Upper lobe of left lung (tissue), 6 donors: Measurements from ENCODE around the gene ZDHHC14. TPM values are rescaled to one million over a fixed set of nuclear protein-coding genes. Genes with fewer than 3 reads are reported as not detected.

Experiments
- ATAC-seq, 2 donors: fragments of 200-7000 bp; cut with Tn5 transposase; one replicate each; pipeline ENCODE4 v1.9.1; 2022; ENCODE audit warnings: mild to moderate bottlenecking in 2 of 2, moderate library complexity in 2 of 2; ENCODE audit not compliant: low FRiP score in 2 of 2
- DNase-seq, 2 donors: peaks; one replicate each; pipeline ENCODE4 v3.0.0-alpha.2; 2019 to 2020
- H3K27ac ChIP-seq, 4 donors: fragments of 200-600 bp; sonication (generic); one replicate each; pipeline ENCODE4 v1.5.1; 2016 to 2019
- H3K27me3 ChIP-seq, 4 donors: fragments of 200-600 bp; sonication (generic); one replicate each; pipeline ENCODE4 v1.5.1; 2017 to 2019
- H3K36me3 ChIP-seq, 4 donors: fragments of 200-600 bp; sonication (generic); one replicate each; pipeline ENCODE4 v1.5.1; 2016 to 2019
- H3K4me1 ChIP-seq, 4 donors: fragments of 200-600 bp; sonication (generic); one replicate each; pipeline ENCODE4 v1.5.1; 2018 to 2019
- H3K4me3 ChIP-seq, 4 donors: fragments of 200-600 bp; sonication (generic); one replicate each; pipeline ENCODE4 v1.5.1; 2017 to 2019; ENCODE audit warnings: mild to moderate bottlenecking in 2 of 4, moderate library complexity in 1 of 4
- H3K9me3 ChIP-seq, 4 donors: fragments of 200-600 bp; sonication (generic); one replicate each; pipeline ENCODE4 v1.5.1; 2018 to 2019
- EP300 ChIP-seq, 4 donors: sonication (generic); formaldehyde crosslinking; IDR thresholded peaks; one replicate each; pipeline ENCODE4 v1.5.1; 2017; ENCODE audit warnings: antibody characterized with exemption in 4 of 4, control low read depth in 2 of 4
- POLR2A ChIP-seq, 4 donors: fragments of 450-650 bp; IDR thresholded peaks; one replicate each; pipeline ENCODE4 v1.5.1; 2016 to 2017; ENCODE audit warnings: antibody characterized with exemption in 4 of 4, mild to moderate bottlenecking in 2 of 4
- POLR2AphosphoS5 ChIP-seq, 2 donors: sonication (generic); formaldehyde crosslinking; IDR thresholded peaks; one replicate each; pipeline ENCODE4 v1.5.1; 2017; ENCODE audit warnings: antibody characterized with exemption in 2 of 2
- WGBS, 2 donors: methylation state at CpG; one replicate each; pipeline ENCODE4 v1.1.5; 2017 to 2018; 5-methylcytosine and 5-hydroxymethylcytosine counted together
- total RNA-seq, 6 donors: library from RNA; depleted of rRNA in 4 of 6; stranded (reverse); fragments of >200 nt in 4 of 6; gene quantifications; one replicate each; pipeline versions ENCODE4 v1.1.0 to v1.2.1, GENCODE V29; 2016 to 2021
- TF ChIP-seq, protein P1 (sequence below), 6 experiments: fragments of 450-650 bp in 4 of 6; fragments of 200-600 bp in 2 of 6; sonication (generic) in 2 of 6; IDR thresholded peaks; one replicate each; pipeline ENCODE4 v1.5.1; 2016 to 2019; ENCODE audit warnings: antibody characterized with exemption in 6 of 6
- donor health status: DM: no; HTN: no; CAD: no; lungs with moderate emphysema.
- donor health status: DM: no; HTN: yes; CAD: no; lungs with severe emphysema.

ZDHHC14 gene
- total RNA-seq, 6 donors from 2014 or later: 5.3 to 16.5 (median 9.4) TPM

DNA sequence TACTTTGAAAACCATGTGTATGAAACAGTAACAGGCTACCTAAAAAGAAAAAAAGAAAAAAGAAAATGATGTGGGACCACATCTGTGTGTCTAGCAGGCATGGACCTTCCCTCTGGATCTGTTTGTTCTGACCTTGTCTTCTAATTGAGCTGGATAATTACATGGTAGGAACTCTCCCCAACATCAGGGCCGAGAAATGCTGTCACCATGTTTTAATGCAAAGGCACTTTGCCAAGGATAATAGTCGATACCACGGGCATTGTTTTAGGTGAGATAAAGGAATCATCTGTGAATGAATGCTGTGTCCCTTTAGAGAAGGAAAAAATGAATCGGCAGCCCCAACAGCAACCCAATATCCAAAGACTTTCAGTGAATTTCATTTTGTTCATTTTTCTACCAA lies 149.1 kb downstream of the ZDHHC14 start:
- no peak for TF ChIP-seq POLR2AphosphoS5 (IDR thresholded peaks at IDR 0.05)
- Histone ChIP-seq H3K9me3 (no peaks in the 10 kb centered on the region), H3K36me3 (no peaks in the 10 kb centered on the region), H3K4me1 (peaks cover 12 to 28% (median 23%) of the 10 kb centered on the region in 4 donors), H3K27ac (no peak overlapping the region), H3K27me3 (no peaks in the 10 kb centered on the region), H3K4me3 (no peak overlapping the region)
- 66 to 82% methylated on average over 4 of the region's 4 CpGs for WGBS, 2 donors
- no peak for ATAC-seq
- DNase-seq: no peak

DNA sequence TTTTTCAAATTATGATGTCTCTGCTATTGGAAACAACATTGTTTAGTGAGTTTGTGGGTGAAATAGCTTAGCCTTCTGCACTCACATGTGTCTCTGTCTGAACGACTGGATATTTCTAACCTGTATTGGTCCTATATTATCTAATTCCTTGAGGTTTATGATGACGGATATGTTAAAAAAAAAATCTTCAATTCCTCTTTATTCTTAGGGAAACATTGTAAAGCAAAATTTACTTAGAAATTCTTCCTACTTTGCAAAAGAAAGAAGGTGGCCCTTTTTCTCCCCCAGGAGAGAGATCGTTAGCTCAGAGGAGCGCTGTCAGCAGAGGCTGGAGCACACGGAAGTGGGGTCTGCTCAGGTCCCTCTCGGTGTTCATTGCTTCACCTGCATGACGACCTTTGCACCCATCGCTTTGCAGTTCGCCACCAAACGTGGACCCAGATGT lies 149.8 kb downstream of the ZDHHC14 start:
- TF ChIP-seq POLR2A (IDR thresholded peaks at IDR 0.05): no peak
- TF ChIP-seq POLR2AphosphoS5 (IDR thresholded peaks at IDR 0.05): no peak
- no peak for TF ChIP-seq EP300 (IDR thresholded peaks at IDR 0.05)
- TF ChIP-seq, protein P1, sequence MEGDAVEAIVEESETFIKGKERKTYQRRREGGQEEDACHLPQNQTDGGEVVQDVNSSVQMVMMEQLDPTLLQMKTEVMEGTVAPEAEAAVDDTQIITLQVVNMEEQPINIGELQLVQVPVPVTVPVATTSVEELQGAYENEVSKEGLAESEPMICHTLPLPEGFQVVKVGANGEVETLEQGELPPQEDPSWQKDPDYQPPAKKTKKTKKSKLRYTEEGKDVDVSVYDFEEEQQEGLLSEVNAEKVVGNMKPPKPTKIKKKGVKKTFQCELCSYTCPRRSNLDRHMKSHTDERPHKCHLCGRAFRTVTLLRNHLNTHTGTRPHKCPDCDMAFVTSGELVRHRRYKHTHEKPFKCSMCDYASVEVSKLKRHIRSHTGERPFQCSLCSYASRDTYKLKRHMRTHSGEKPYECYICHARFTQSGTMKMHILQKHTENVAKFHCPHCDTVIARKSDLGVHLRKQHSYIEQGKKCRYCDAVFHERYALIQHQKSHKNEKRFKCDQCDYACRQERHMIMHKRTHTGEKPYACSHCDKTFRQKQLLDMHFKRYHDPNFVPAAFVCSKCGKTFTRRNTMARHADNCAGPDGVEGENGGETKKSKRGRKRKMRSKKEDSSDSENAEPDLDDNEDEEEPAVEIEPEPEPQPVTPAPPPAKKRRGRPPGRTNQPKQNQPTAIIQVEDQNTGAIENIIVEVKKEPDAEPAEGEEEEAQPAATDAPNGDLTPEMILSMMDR (IDR thresholded peaks at IDR 0.05): no peak
- Histone ChIP-seq H3K4me1 (peaks cover 18 to 34% (median 29%) of the 10 kb centered on the region in 4 donors), H3K4me3 (no peak overlapping the region), H3K27ac (no peak overlapping the region), H3K27me3 (no peaks in the 10 kb centered on the region), H3K9me3 (no peaks in the 10 kb centered on the region), H3K36me3 (no peaks in the 10 kb centered on the region)
- DNase-seq: no peak
- WGBS, 2 donors: 89 to 91% methylated on average over 10 of the region's 10 CpGs
- no peak for ATAC-seq

DNA sequence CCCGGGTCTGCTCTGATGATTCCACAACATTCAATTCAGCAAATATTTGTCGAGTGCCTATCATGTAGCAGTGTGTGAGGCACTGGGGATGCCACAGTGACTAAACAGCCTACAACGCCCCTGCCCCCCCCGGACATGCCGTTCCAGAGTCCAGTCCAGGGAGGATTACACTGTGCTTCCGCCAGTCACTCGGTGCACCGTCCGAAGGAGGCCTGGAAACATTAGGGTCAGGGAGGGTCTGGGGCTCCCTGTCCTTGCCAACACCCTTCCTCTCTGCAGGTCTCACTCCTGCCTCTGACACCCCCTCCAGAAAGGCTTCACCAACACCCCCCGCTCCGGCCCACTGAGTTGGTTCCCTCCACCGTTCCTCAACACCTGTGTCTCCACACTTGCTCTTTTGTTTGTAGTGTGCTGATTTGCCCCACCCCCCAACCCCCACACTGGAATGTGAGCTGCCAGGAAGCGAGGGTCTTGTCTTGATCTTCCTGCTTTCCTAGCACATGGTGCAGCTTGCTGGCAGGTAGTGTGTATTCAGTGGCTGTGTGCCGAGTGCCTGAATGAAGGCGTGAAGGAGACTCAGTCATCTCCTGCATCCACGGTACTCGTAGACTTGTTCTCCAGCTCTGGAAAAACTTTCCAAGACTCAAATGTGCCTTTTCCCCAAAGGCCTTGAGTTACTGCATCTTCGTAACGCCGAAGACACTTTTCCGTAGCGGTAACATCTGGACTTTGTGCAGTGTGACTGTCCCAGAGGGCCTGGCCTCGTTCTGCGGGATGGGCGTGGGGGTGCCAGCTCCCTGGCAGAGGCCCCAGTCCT lies 150.4 kb downstream of the ZDHHC14 start:
- ATAC-seq (no peak), DNase-seq (no peak)
- no peak for TF ChIP-seq EP300 (IDR thresholded peaks at IDR 0.05)
- TF ChIP-seq POLR2A (IDR thresholded peaks at IDR 0.05): no peak
- TF ChIP-seq POLR2AphosphoS5 (IDR thresholded peaks at IDR 0.05): no peak
- TF ChIP-seq, protein P1 (IDR thresholded peaks at IDR 0.05): no peak
- H3K4me3 ChIP-seq: no peak overlapping the region
- H3K27ac ChIP-seq: no peak overlapping the region
- no peaks in the 10 kb centered on the region for H3K27me3 ChIP-seq
- H3K9me3 ChIP-seq: no peaks in the 10 kb centered on the region
- peaks cover 24 to 41% (median 36%) of the 10 kb centered on the region in 4 donors for H3K4me1 ChIP-seq
- 76 to 79% methylated on average over 24 to 25 of the region's 25 CpGs for WGBS, 2 donors
- H3K36me3 ChIP-seq: no peaks in the 10 kb centered on the region

DNA sequence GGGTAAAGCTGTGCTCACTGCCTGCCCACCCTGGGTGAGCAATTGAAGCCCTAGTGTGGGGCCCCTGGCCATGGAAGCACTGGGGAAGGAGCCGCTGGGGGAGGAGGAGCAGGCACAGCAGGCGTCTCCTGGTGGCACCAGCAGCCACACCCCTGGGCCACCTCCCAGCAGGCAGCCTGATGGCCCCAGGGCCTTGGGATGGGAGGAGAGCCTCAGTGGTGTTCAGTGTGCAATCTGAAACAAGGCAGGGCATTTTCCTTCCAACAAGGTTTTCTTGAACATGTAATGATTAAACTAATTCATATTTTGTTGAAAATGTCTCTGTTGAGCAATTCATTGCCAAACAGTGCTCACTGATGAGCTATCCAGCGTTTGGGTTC lies 151.0 kb downstream of the ZDHHC14 start:
- H3K4me3 ChIP-seq: no peak overlapping the region
- H3K36me3 ChIP-seq: no peaks in the 10 kb centered on the region
- H3K27me3 ChIP-seq: no peaks in the 10 kb centered on the region
- H3K9me3 ChIP-seq: no peaks in the 10 kb centered on the region
- H3K4me1 ChIP-seq: peaks cover 24 to 42% (median 36%) of the 10 kb centered on the region in 4 donors
- 76 to 98% methylated on average over 3 of the region's 3 CpGs for WGBS, 2 donors
- TF ChIP-seq EP300 (IDR thresholded peaks at IDR 0.05) (no peak), POLR2A (IDR thresholded peaks at IDR 0.05) (no peak), POLR2AphosphoS5 (IDR thresholded peaks at IDR 0.05) (no peak)
- TF ChIP-seq, protein P1 (IDR thresholded peaks at IDR 0.05): no peak
- ATAC-seq (no peak), DNase-seq (peak in 1 of 2 donors; percentile 72)
- H3K27ac ChIP-seq: no peak overlapping the region

DNA sequence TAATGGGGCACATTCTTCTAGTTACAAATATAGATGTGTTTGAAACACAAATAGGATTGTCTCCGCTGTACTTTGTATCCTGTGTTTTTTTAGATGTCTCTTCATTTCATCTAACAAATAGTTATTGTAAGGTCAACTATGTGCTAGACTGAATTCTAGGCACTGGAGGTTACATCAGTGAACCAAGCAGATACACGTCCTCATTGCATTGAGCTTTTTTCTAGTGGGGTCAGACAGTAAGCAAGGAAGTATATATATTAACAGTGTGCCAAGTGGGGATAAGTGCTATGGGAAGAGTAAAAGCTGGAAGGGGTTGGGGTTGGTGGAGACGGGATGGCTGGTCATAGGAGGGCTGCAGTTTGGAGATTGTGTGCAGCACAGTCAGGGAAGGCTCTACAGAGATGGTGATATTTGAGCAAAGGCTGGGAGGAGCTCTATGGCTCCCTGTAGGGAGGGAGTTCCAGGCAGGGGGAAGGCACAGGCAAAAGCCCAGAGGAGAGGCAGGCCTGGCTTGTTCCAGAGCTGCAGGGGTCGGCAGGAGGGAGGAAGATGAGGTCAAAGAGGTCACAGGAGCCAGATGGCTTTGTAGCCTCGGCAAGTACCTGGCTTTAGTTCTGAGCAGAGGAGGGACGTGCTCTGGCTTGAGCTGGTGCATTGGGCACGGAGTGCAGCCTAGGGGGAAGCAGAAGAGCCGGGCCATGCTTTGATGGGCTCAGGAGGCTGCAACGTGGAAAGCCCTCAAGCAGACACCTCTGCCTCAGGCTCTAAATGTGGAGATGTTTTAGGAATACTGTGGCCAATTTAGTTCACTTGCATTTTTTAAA lies 152.3 kb downstream of the ZDHHC14 start:
- Histone ChIP-seq H3K27me3 (no peaks in the 10 kb centered on the region), H3K36me3 (no peaks in the 10 kb centered on the region), H3K4me3 (no peak overlapping the region), H3K27ac (no peak overlapping the region), H3K9me3 (no peaks in the 10 kb centered on the region), H3K4me1 (peaks cover 30 to 35% (median 34%) of the 10 kb centered on the region in 4 donors)
- DNase-seq (no peak), ATAC-seq (peak in 1 of 2 donors; percentile 28)
- 68 to 74% methylated on average over 9 of the region's 9 CpGs for WGBS, 2 donors
- TF ChIP-seq POLR2AphosphoS5 (IDR thresholded peaks at IDR 0.05) (no peak), POLR2A (IDR thresholded peaks at IDR 0.05) (no peak), EP300 (IDR thresholded peaks at IDR 0.05) (no peak)
- TF ChIP-seq, protein P1 (IDR thresholded peaks at IDR 0.05): no peak
